GM12892 (cell line): ENCODE results near the gene PRKAR1A.

Experiments
- POLR2A ChIP-seq: IDR thresholded peaks from 2 replicates; pipeline ENCODE4 v1.6.1; 2011; ENCODE audit warnings: low read depth, low read length, control low read depth
- POLR2AphosphoS5 ChIP-seq: IDR thresholded peaks from 2 replicates; pipeline ENCODE4 v1.6.1; 2011; ENCODE audit warnings: low read depth, low read length, control low read depth
- TAF1 ChIP-seq: IDR thresholded peaks from 2 replicates; pipeline ENCODE4 v1.6.1; 2011; ENCODE audit warnings: low read depth, mild to moderate bottlenecking, control low read depth, low read length, borderline replicate concordance

DNA sequence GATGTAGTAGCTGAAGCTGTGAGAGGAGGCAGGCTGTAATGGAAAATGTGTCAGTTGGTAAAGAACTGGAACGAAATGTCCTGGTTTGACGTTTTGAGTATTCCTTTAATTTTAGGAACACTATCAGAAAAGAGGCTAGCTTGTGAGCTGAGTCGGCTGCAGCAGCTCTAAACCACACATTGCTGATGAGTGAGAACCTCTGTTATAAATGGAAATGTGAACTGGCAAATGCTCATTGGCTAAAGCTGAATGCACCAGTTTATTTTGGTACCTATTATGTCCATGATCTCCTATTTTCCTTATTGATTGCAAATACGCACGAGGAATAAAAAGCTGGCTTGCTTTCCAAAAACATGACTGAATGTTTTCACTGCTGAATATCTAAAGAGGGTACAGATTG lies 43.9 kb upstream of the PRKAR1A start:
- TF ChIP-seq POLR2AphosphoS5 (no peak), POLR2A (no peak), TAF1 (no peak)
